A549 (cell line): Measurements from ENCODE around the gene NDUFS2.

ENCODE experiments used
- EP300 ChIP-seq, 2 experiments: fragments of >200 bp; sonication (Bioruptor Twin); formaldehyde crosslinking; IDR thresholded peaks; 2 replicates in 1 of 2; 3 replicates in 1 of 2; pipeline ENCODE4 v1.6.1; 2016 to 2017
- KDM5A ChIP-seq: fragments of 200-600 bp; sonication (generic); IDR thresholded peaks from 2 replicates; pipeline ENCODE4 v1.6.1; 2016; ENCODE audit warnings: antibody characterized with exemption, mild to moderate bottlenecking
- MAZ ChIP-seq: fragments of 150-350 bp; IDR thresholded peaks from 2 replicates; pipeline ENCODE4 v1.6.1; 2014; ENCODE audit warnings: antibody characterized with exemption, low read depth, low read length, borderline replicate concordance
- MYC ChIP-seq: IDR thresholded peaks from 2 replicates; pipeline ENCODE4 v1.6.1; 2012; ENCODE audit warnings: mild to moderate bottlenecking, inconsistent platforms, low read length, improper control_type of control experiment, borderline replicate concordance
- POLR2A ChIP-seq: IDR thresholded peaks from 2 replicates; pipeline ENCODE4 v1.6.1; 2012; ENCODE audit warnings: mild to moderate bottlenecking, low read length
- ZNF302 ChIP-seq: fragments of 250-450 bp; sonication (Bioruptor Pico); IDR thresholded peaks from 2 replicates; pipeline ENCODE4 v1.9.0; 2021; ENCODE audit warnings: inconsistent platforms, mild to moderate bottlenecking, moderate library complexity
- TF ChIP-seq, protein P1 (sequence below): fragments of >200 bp; sonication (Bioruptor Twin); formaldehyde crosslinking; IDR thresholded peaks from 3 replicates; pipeline ENCODE4 v1.5.1; 2016
- TF ChIP-seq, protein P2 (sequence below): fragments of 150-350 bp; IDR thresholded peaks from 2 replicates; pipeline ENCODE4 v1.6.1; 2014; ENCODE audit warnings: low read depth, mild to moderate bottlenecking, low read length

DNA sequence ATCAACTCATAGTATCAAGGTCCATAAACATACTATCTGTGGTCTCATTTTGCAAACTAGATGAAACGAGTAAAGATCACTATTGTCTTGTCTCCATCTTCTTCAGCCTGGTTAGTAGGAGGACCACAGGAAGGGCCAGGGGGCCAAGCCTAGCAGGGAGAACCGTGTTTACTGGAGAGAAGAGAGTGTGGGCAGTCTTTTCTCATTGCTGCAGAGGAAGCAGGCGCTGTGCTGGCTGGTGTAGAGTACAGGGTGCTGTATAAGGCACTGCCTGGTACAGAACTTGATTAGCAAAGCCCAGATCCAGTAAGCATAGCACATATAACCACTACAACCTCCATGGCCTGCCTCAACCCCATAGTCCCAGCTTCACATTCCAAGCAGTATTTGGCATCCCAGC lies 14.9 kb upstream of the NDUFS2 start:
- TF ChIP-seq, protein P1, sequence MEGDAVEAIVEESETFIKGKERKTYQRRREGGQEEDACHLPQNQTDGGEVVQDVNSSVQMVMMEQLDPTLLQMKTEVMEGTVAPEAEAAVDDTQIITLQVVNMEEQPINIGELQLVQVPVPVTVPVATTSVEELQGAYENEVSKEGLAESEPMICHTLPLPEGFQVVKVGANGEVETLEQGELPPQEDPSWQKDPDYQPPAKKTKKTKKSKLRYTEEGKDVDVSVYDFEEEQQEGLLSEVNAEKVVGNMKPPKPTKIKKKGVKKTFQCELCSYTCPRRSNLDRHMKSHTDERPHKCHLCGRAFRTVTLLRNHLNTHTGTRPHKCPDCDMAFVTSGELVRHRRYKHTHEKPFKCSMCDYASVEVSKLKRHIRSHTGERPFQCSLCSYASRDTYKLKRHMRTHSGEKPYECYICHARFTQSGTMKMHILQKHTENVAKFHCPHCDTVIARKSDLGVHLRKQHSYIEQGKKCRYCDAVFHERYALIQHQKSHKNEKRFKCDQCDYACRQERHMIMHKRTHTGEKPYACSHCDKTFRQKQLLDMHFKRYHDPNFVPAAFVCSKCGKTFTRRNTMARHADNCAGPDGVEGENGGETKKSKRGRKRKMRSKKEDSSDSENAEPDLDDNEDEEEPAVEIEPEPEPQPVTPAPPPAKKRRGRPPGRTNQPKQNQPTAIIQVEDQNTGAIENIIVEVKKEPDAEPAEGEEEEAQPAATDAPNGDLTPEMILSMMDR: no peak
- TF ChIP-seq EP300 (IDR thresholded peaks at IDR 0.05) (no peak), MYC (no peak), KDM5A (no peak), MAZ (no peak), ZNF302 (CRISPR knock-in tag) (no peak), POLR2A (no peak)
- TF ChIP-seq, protein P2, sequence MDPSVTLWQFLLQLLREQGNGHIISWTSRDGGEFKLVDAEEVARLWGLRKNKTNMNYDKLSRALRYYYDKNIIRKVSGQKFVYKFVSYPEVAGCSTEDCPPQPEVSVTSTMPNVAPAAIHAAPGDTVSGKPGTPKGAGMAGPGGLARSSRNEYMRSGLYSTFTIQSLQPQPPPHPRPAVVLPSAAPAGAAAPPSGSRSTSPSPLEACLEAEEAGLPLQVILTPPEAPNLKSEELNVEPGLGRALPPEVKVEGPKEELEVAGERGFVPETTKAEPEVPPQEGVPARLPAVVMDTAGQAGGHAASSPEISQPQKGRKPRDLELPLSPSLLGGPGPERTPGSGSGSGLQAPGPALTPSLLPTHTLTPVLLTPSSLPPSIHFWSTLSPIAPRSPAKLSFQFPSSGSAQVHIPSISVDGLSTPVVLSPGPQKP: no peak
